ENCODE results near the gene SCYL1.

SCYL1 gene

GRCh38 chr11:65572356-65573051 lies 47.6 kb downstream of the SCYL1 start, which contains the start of gene FAM89B:
Gene FAM89B, plus strand, starts transcription at chr11:65572538. Its CDS starts 132 bp downstream, at chr11:65572670.
- DNase-seq: peak; percentile 91

DNA sequence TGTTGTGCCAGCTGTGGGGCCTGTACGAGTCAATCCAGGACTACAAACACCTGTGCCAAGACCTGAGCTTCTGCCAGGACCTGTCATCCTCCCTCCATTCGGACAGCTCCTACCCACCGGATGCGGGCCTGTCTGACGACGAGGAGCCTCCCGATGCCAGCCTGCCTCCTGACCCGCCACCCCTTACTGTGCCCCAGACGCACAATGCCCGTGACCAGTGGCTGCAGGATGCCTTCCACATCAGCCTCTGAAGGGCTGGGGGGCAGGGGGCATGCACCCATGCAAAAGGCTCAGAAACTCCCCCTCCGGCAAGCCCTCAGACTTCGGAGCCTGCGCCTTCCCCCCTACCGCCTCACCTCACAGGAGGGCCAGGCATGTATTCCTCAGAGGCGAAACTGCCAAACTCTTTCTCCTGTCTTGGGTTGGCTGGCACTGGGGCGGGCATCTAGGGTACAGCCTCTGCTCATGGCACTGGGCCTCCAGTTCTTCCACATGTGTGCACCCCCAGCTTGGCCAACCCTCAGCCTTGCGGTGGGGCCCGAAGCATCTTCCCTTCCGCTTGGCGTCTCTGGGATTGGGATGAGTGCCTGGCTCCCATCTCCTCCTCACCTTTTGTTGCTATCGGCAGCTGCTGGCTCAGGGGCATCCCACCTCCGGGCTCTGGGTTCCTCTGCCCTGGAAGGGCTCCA lies 48.7 kb downstream of the SCYL1 start:
- no peak for DNase-seq

GRCh38 chr11:65574109-65574810 lies 49.4 kb downstream of the SCYL1 start:
- DNase-seq: peak; percentile 87

DNA sequence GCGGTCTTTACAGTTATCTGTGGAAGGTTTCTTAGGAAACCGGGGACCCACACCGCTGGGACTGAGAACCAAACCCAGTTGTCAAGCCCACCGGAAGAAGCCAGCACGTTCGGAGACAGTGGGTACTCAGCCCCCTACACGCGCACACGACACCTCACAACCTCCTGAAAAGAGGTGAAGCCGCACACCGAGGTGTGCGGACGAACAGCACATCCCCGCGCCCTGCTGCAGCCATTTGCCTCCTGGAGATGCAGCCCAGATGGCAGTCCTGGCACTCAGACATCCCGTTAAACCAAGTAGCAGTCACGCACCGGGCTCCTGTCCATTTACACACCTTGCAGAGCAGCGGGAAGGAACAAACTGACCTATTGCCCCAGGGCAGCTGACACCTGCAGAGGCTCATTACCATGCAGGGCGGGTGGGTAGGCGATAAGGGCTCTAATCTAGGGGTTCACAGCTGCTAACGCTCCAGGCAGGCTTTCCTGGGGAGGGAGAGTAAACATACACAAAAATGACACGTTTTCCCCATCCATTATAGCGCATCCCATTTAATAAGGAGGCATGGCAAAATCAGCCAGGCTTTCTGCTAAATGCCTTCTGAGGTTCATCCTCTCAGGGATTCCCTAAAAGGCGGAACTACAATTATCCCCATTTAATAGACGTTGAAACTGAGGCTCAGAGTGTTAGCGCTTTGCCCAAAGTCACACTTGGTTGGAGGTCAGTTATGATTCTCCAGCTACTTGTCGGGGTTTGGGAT lies 50.1 kb downstream of the SCYL1 start:
- no peak for DNase-seq

GRCh38 chr11:65575568-65576231 lies 50.8 kb downstream of the SCYL1 start, which contains the start of gene EHBP1L1:
Gene EHBP1L1, plus strand, starts transcription at chr11:65576053. Its CDS starts 250 bp downstream, at chr11:65576303.
- DNase-seq: peak; percentile 82

GRCh38 chr11:65576232-65576866 lies 51.5 kb downstream of the SCYL1 start:
- no peak for DNase-seq

GRCh38 chr11:65576867-65577755 lies 52.2 kb downstream of the SCYL1 start:
- DNase-seq: no peak

- DNase-seq: no peak
These were observed 52.9 kb downstream of the SCYL1 start for GRCh38 chr11:65577756-65578109.

DNA sequence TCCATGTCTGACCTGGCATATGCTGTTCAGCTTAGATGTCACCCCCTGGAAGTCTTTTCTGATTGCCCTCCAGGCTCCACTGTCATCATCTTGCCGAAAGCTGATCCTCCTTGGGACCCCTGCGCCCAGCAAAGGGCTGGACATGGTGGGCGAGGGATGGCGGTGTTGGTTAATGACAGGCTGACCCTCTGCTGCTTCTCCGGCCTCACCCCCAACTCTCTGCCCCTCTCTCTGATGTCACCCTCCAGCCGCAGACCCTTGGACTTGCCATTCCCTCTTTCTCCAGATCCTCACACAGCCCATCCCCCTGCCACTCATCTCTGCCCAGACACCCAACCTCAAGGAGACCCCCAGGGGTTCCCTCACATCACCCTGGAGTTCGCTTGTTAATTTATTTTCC lies 53.3 kb downstream of the SCYL1 start:
- DNase-seq: no peak

DNA sequence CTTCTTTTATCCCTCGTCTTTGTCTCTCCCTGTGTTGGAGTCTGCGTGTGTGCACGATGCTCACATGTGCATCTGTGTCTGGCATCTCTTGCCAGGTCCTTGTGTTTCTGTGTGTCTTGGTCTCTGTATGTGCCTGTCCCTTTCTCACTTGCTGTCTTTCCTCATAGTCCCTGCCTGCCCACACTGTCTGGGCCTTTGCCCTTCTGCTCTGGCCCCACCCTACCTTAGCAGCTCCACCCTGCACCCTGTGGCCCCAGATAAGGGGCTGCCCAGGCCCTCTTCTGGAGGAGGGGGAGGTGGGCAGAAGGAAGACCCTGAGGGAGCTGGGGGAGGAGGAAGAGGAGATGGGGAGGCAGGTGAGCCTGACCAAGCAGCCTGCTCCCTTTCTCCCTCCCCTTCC lies 53.8 kb downstream of the SCYL1 start:
- DNase-seq: no peak

DNA sequence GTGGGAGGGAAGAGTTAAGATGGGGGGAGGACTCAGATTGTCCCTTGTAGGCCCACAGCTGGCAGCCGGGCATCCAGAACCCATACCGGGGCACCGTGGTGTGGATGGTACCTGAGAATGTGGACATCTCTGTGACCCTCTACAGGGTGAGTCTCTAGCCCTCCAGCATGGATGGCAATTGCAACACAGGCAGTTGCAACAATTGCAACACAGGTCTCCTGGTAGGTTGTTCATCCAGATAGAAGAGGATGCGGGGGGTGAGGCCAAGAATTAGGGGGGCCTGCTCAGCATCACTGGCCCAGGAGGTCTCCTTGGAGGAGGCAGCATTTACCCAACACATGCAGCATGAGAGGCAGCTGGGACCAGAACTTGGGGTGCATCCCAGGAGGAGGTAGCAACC lies 54.4 kb downstream of the SCYL1 start:
- DNase-seq: no peak

- DNase-seq: no peak
These were observed 55.3 kb downstream of the SCYL1 start for GRCh38 chr11:65580031-65580692.

DNA sequence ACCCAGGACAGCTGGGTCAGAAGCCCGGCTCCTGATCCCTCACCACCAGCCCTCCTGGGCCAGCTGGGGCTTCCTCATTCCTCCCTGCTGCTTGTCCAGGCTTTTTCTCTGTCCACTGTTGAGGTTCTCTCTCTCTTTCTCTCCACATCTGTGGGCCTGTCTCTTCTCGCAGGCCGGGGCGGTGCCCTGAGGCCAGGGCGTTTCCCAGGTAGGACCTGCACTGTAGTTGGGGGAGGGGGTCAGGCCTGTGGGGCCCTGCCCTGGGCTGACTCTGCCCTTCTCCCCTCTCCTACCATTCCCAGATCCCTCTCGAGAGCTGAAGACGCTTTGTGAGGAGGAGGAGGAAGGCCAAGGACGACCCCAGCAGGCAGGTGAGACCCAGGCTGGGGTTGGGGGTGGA lies 55.9 kb downstream of the SCYL1 start:
- DNase-seq: no peak

DNA sequence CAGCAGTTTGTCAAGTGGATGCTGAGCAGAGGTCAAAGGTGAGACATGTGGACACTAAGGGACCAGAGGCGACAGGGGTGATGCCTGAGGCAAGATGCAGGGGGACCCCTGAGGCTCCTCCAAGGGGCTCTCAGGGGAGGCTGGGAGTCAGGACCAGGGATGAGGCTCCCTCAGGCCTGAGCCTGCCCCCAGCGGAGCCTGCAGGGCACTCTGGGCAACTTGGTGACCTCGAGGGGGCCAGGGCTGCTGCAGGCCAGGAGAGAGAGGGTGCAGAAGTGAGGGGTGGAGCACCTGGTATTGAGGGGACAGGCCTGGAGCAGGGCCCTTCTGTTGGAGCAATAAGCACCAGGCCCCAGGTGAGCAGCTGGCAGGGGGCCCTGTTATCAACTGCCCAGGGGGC lies 57.0 kb downstream of the SCYL1 start:
- no peak for DNase-seq

- DNase-seq: no peak
These were observed 58.7 kb downstream of the SCYL1 start for GRCh38 chr11:65583589-65583988.

- DNase-seq: no peak
These were observed 59.2 kb downstream of the SCYL1 start for GRCh38 chr11:65584106-65584505.

GRCh38 chr11:65584723-65585171 lies 59.9 kb downstream of the SCYL1 start:
- DNase-seq: no peak

GRCh38 chr11:65585396-65586246 lies 60.7 kb downstream of the SCYL1 start:
- no peak for DNase-seq

GRCh38 chr11:65586247-65586630 lies 61.4 kb downstream of the SCYL1 start:
- no peak for DNase-seq

Measured in activated T-cell treated with anti-CD3 and anti-CD28 coated beads, Interleukin-2, amount 50 U/mL, for 1 hour (primary cell).